ENCODE measurements around the gene HPCAL1.

Gene HPCAL1

GRCh38 chr2:10318345-10318744 is 15.6 kb downstream of the HPCAL1 start:
- TF ChIP-seq TEAD4 (IDR thresholded peaks at IDR 0.05) (no peak), REST (IDR thresholded peaks at IDR 0.05; ENCODE audit: low read depth) (no peak), MAX (IDR thresholded peaks at IDR 0.05) (no peak), EP300 (IDR thresholded peaks at IDR 0.05; ENCODE audit: borderline replicate concordance) (no peak), YY1 (IDR thresholded peaks at IDR 0.05; ENCODE audit: low read depth) (no peak), NFIC (IDR thresholded peaks at IDR 0.05) (no peak), FOXM1 (IDR thresholded peaks at IDR 0.05; ENCODE audit: borderline replicate concordance, low read depth) (no peak)

- no peak for TF ChIP-seq TEAD4 (IDR thresholded peaks at IDR 0.05)
- no peak for TF ChIP-seq ZBTB7A (IDR thresholded peaks at IDR 0.05; ENCODE audit: low read depth)
- no peak for TF ChIP-seq CEBPB (IDR thresholded peaks at IDR 0.05)
- TF ChIP-seq USF1 (IDR thresholded peaks at IDR 0.05) = no peak
- no peak for TF ChIP-seq REST (IDR thresholded peaks at IDR 0.05; ENCODE audit: low read depth)
- no peak for TF ChIP-seq TAF1 (IDR thresholded peaks at IDR 0.05; ENCODE audit: low read depth)
- no peak for TF ChIP-seq NFIC (IDR thresholded peaks at IDR 0.05)
- no peak for TF ChIP-seq YY1 (IDR thresholded peaks at IDR 0.05; ENCODE audit: low read depth)
Observed at GRCh38 chr2:10319892-10320574, 17.3 kb downstream of the HPCAL1 start.

- TF ChIP-seq CEBPB (IDR thresholded peaks at IDR 0.05) = no peak
- no peak for TF ChIP-seq EGR1 (IDR thresholded peaks at IDR 0.05)
- TF ChIP-seq YY1 (IDR thresholded peaks at IDR 0.05; ENCODE audit: low read depth) = no peak
- no peak for TF ChIP-seq TAF1 (IDR thresholded peaks at IDR 0.05; ENCODE audit: low read depth)
- no peak for TF ChIP-seq CREB1 (IDR thresholded peaks at IDR 0.05; ENCODE audit: low read depth)
- no peak for TF ChIP-seq FOXM1 (IDR thresholded peaks at IDR 0.05; ENCODE audit: borderline replicate concordance, low read depth)
- TF ChIP-seq NFIC (IDR thresholded peaks at IDR 0.05) = no peak
- TF ChIP-seq REST (IDR thresholded peaks at IDR 0.05; ENCODE audit: low read depth) = no peak
Observed at GRCh38 chr2:10320575-10320931, 17.8 kb downstream of the HPCAL1 start.

- TF ChIP-seq RAD21 (IDR thresholded peaks at IDR 0.05; ENCODE audit: low read depth) (no peak), CEBPB (IDR thresholded peaks at IDR 0.05) (no peak), YY1 (IDR thresholded peaks at IDR 0.05; ENCODE audit: low read depth) (no peak), MAX (IDR thresholded peaks at IDR 0.05) (no peak), EP300 (IDR thresholded peaks at IDR 0.05; ENCODE audit: borderline replicate concordance) (no peak), FOXM1 (IDR thresholded peaks at IDR 0.05; ENCODE audit: borderline replicate concordance, low read depth) (no peak)
Observed at GRCh38 chr2:10320933-10321332, 18.2 kb downstream of the HPCAL1 start.

GRCh38 chr2:10321622-10322021 is 18.9 kb downstream of the HPCAL1 start:
- no peak for TF ChIP-seq ZBTB7A (IDR thresholded peaks at IDR 0.05; ENCODE audit: low read depth)
- TF ChIP-seq NFIC (IDR thresholded peaks at IDR 0.05) = no peak
- no peak for TF ChIP-seq USF1 (IDR thresholded peaks at IDR 0.05)
- TF ChIP-seq CREB1 (IDR thresholded peaks at IDR 0.05; ENCODE audit: low read depth) = no peak
- TF ChIP-seq TAF1 (IDR thresholded peaks at IDR 0.05; ENCODE audit: low read depth) = no peak
- no peak for TF ChIP-seq TEAD4 (IDR thresholded peaks at IDR 0.05)
- no peak for TF ChIP-seq CEBPB (IDR thresholded peaks at IDR 0.05)
- TF ChIP-seq MAX (IDR thresholded peaks at IDR 0.05) = no peak
- no peak for TF ChIP-seq TCF12 (IDR thresholded peaks at IDR 0.05; ENCODE audit: low read depth)
- no peak for TF ChIP-seq YY1 (IDR thresholded peaks at IDR 0.05; ENCODE audit: low read depth)
- no peak for TF ChIP-seq FOXM1 (IDR thresholded peaks at IDR 0.05; ENCODE audit: borderline replicate concordance, low read depth)
- TF ChIP-seq EGR1 (IDR thresholded peaks at IDR 0.05) = no peak
- TF ChIP-seq REST (IDR thresholded peaks at IDR 0.05; ENCODE audit: low read depth) = no peak
- no peak for TF ChIP-seq RAD21 (IDR thresholded peaks at IDR 0.05; ENCODE audit: low read depth)
- TF ChIP-seq EP300 (IDR thresholded peaks at IDR 0.05; ENCODE audit: borderline replicate concordance) = no peak
